Endodermal cell (in vitro differentiated cells): ENCODE measurements around the gene SDC4. TPM values are rescaled to one million over a fixed set of nuclear protein-coding genes. Genes with fewer than 3 reads are reported as not detected.
A peak's percentile ranks its signal among the peaks of the same experiment; 100 is the strongest.

Experiments
- DNase-seq: peaks from one replicate; pipeline ENCODE4 v3.0.0-alpha.2; 2017
- H3K27ac ChIP-seq: 2 replicates; pipeline ENCODE4 v1.5.1; 2013; ENCODE audit warnings: mild to moderate bottlenecking, low read depth, low read length, moderate library complexity
- H3K27me3 ChIP-seq: 2 replicates; pipeline ENCODE4 v1.6.1; 2013; ENCODE audit warnings: mild to moderate bottlenecking, low read length, moderate library complexity; ENCODE audit not compliant: insufficient read depth, control insufficient read depth, poor library complexity, severe bottlenecking
- H3K36me3 ChIP-seq: 2 replicates; pipeline ENCODE4 v1.7.0; 2013; ENCODE audit warnings: mild to moderate bottlenecking, low read length, moderate library complexity; ENCODE audit not compliant: control insufficient read depth, insufficient read depth
- H3K4me1 ChIP-seq: one replicate; pipeline ENCODE4 v1.7.0; 2013; ENCODE audit warnings: low read length; ENCODE audit not compliant: control insufficient read depth, insufficient read depth
- H3K4me3 ChIP-seq: 2 replicates; pipeline ENCODE4 v1.5.1; 2013; ENCODE audit warnings: mild to moderate bottlenecking, low read length, moderate library complexity
- H3K9ac ChIP-seq: 2 replicates; pipeline ENCODE4 v1.6.1; 2013; ENCODE audit warnings: mild to moderate bottlenecking, low read length, moderate library complexity; ENCODE audit not compliant: poor library complexity, severe bottlenecking; ENCODE audit errors: extremely low read depth
- H3K9me3 ChIP-seq: 2 replicates; pipeline ENCODE4 v1.6.1; 2013; ENCODE audit warnings: mild to moderate bottlenecking, low read length, moderate library complexity; ENCODE audit not compliant: control insufficient read depth
- H3K27ac Mint-ChIP-seq: 2 replicates; pipeline ENCODE4 v1.8.0; 2020; ENCODE audit warnings: mixed read lengths
- H3K27me3 Mint-ChIP-seq: 2 replicates; pipeline ENCODE4 v1.8.0; 2021; ENCODE audit warnings: mild to moderate bottlenecking, mixed read lengths; ENCODE audit not compliant: insufficient read depth
- H3K36me3 Mint-ChIP-seq: 2 replicates; pipeline ENCODE4 v1.8.0; 2020; ENCODE audit warnings: low read depth, mixed read lengths
- H3K4me1 Mint-ChIP-seq: 2 replicates; pipeline ENCODE4 v1.8.0; 2020; ENCODE audit warnings: mixed read lengths
- H3K4me3 Mint-ChIP-seq: 2 replicates; pipeline ENCODE4 v1.8.0; 2020; ENCODE audit warnings: mild to moderate bottlenecking, moderate library complexity, mixed read lengths
- H3K9me3 Mint-ChIP-seq: 2 replicates; pipeline ENCODE4 v1.8.0; 2020; ENCODE audit warnings: mild to moderate bottlenecking, mixed read lengths
- CTCF ChIP-seq: fragments of 200-600 bp; sonication (generic); conservative IDR thresholded peaks from 2 replicates; pipeline ENCODE4 v1.5.0; 2021; ENCODE audit warnings: antibody characterized with exemption, mild to moderate bottlenecking
- WGBS, 2 experiments: methylation state at CpG; one replicate each; pipeline versions ENCODE4 v1.1.5 to v1.1.7; 2013; ENCODE audit warnings: missing lambda C conversion rate in 2 of 2, mixed read lengths in 1 of 2; ENCODE audit not compliant: insufficient coverage in 1 of 2, insufficient read length in 1 of 2; 5-methylcytosine and 5-hydroxymethylcytosine counted together
- total RNA-seq, 2 donors: library from RNA; stranded (reverse); fragmentation: NEBNext Ultra II Directional in 1 of 2; extraction: Animal tissue kit (Norgen Biotek cat#: 25700) in 1 of 2; gene quantifications; 2 replicates in 1 of 2; 3 replicates in 1 of 2; pipeline ENCODE4 v1.2.1, GENCODE V29; 2021

The SDC4 gene
- total RNA-seq, 2 donors from 2014 or later = 78.0 to 118 TPM

GRCh38 chr20:45394221-45395113 is 46.2 kb upstream of the SDC4 start:
- no peaks in the 10 kb centered on the region for H3K27me3 ChIP-seq
- no peaks in the 10 kb centered on the region for H3K36me3 ChIP-seq
- H3K27me3 Mint-ChIP-seq = peaks cover 14% of the 10 kb centered on the region
- H3K4me1 Mint-ChIP-seq = no peaks in the 10 kb centered on the region
- no peak overlapping the region for H3K4me3 Mint-ChIP-seq
- H3K4me1 ChIP-seq = no peaks in the 10 kb centered on the region
- H3K4me3 ChIP-seq = no peak overlapping the region
- no peak overlapping the region for H3K27ac ChIP-seq
- no peak overlapping the region for H3K27ac Mint-ChIP-seq
- H3K36me3 Mint-ChIP-seq = no peaks in the 10 kb centered on the region
- no peak overlapping the region for H3K9ac ChIP-seq
- peaks cover 9% of the 10 kb centered on the region for H3K9me3 Mint-ChIP-seq
- WGBS, 2 experiments = 87 to 92% methylated on average over 20 to 21 of the region's 21 CpGs
- H3K9me3 ChIP-seq = peaks cover 17% of the 10 kb centered on the region
- TF ChIP-seq CTCF = no peak
- DNase-seq = no peak

DNA sequence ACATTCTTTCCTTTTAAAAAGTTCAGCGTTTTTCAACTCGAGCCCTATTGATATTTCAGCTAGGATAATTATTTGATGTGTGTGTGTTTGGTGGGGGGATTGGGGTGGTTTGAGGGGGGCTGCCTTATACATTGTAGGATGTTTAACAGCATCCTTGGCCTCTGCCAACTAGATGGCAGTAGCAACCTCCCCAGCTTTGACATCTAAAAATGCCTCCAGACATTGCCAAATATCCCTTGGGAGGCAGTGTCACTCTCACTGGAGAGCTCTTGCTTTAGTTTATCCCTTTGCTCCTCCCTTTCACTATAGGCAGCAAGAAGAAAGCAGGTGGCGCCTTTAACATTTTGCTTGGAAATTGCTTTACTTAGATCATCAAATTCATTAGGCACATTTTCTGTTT is 44.5 kb upstream of the SDC4 start:
- TF ChIP-seq CTCF = peak; percentile 32
- H3K9me3 ChIP-seq = peaks cover 7% of the 10 kb centered on the region
- no peaks in the 10 kb centered on the region for H3K27me3 ChIP-seq
- Mint-ChIP-seq H3K4me1 (no peaks in the 10 kb centered on the region), H3K4me3 (no peak overlapping the region), H3K27me3 (peaks cover 18% of the 10 kb centered on the region), H3K27ac (no peak overlapping the region), H3K36me3 (no peaks in the 10 kb centered on the region), H3K9me3 (no peaks in the 10 kb centered on the region)
- no peak overlapping the region for H3K4me3 ChIP-seq
- no peaks in the 10 kb centered on the region for H3K36me3 ChIP-seq
- H3K4me1 ChIP-seq = no peaks in the 10 kb centered on the region
- H3K9ac ChIP-seq = no peak overlapping the region
- no peak overlapping the region for H3K27ac ChIP-seq
- 91 to 100% methylated on average over 1 to 3 of the region's 3 CpGs for WGBS, 2 experiments
- no peak for DNase-seq

GRCh38 chr20:45391559-45391958 is 43.3 kb upstream of the SDC4 start:
- Histone ChIP-seq H3K9ac (no peak overlapping the region), H3K4me3 (no peak overlapping the region), H3K4me1 (no peaks in the 10 kb centered on the region), H3K36me3 (peaks cover 6% of the 10 kb centered on the region), H3K27ac (no peak overlapping the region), H3K9me3 (no peaks in the 10 kb centered on the region), H3K27me3 (no peaks in the 10 kb centered on the region)
- H3K4me3 Mint-ChIP-seq = no peak overlapping the region
- H3K27me3 Mint-ChIP-seq = peaks cover 22% of the 10 kb centered on the region
- H3K36me3 Mint-ChIP-seq = no peaks in the 10 kb centered on the region
- H3K9me3 Mint-ChIP-seq = no peaks in the 10 kb centered on the region
- no peaks in the 10 kb centered on the region for H3K4me1 Mint-ChIP-seq
- DNase-seq = no peak
- no peak for TF ChIP-seq CTCF
- 74 to 100% methylated on average over 1 to 2 of the region's 2 CpGs for WGBS, 2 experiments
- H3K27ac Mint-ChIP-seq = no peak overlapping the region
